Measurements from ENCODE around the gene C1orf35.

The C1orf35 gene

DNA sequence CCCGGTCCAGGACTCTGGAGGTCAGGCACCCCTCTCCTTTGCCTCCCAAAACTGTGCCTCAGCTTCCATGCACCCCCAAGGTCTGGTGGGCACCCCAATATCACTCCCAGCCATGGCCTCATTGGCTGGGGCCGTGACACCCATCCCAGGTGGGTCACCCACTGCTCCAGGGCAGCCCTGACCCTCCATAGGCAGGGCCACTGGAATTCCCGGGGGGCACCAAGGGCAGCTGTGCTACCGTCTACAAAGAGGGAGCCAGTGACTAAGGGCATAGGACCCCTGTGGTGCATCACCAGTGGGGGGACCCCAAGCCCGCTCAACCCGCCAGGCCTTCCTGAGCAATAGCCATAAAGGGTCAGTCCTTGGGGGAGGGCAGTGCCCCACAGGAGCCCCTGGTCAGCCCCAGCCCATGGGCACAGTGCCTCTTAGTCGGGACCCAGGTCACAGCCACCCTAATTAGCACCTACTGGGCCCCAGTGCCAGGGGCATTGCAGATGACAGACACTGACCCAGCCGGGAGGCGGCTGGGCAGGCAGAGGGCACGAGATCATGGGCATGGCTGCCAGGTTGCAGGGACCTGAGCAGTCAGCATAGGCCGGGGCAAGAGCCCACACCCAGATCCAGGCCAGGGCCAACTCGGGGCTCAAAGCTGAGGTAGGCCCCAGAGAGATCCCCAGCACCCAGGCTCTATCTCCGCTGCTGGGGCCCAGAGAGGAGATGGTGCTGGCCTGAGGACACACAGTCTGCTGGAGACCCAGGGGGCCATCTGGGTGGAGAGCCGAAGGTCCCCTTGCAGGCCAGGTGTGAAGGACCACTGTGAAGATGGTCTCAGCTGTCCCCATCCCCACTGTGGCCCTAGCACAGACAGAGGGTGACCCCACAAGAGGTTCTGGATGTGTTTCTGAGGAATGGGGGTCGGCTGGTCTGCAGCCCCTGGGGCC lies 39.6 kb downstream of the C1orf35 start:
- DNase-seq (ENCODE audit: low read depth) = no peak
- TF ChIP-seq, protein P1, sequence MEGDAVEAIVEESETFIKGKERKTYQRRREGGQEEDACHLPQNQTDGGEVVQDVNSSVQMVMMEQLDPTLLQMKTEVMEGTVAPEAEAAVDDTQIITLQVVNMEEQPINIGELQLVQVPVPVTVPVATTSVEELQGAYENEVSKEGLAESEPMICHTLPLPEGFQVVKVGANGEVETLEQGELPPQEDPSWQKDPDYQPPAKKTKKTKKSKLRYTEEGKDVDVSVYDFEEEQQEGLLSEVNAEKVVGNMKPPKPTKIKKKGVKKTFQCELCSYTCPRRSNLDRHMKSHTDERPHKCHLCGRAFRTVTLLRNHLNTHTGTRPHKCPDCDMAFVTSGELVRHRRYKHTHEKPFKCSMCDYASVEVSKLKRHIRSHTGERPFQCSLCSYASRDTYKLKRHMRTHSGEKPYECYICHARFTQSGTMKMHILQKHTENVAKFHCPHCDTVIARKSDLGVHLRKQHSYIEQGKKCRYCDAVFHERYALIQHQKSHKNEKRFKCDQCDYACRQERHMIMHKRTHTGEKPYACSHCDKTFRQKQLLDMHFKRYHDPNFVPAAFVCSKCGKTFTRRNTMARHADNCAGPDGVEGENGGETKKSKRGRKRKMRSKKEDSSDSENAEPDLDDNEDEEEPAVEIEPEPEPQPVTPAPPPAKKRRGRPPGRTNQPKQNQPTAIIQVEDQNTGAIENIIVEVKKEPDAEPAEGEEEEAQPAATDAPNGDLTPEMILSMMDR (IDR thresholded peaks at IDR 0.05; ENCODE audit: control insufficient read depth, insufficient read depth, low read depth, low read length, missing control alignments) = no peak

DNA sequence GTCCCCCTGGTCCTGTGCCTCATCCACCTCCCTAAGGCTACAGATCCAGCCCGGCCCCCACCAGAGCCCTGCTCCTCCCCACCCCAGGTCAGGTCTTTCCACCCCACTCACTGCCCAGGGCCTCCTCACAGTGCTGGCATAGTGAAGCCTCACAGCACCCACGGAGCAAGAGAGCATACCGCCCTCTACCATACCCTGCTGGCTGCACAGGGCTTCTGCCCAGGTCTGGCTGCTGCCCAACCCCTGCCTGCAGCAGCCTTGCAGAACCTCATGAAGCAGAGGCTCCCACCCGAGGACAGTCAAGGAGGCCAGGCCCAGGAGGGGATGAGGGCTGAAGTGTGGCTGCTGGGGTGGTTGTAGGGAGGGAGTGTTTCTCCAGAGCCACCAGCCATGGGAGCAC lies 40.3 kb downstream of the C1orf35 start:
- TF ChIP-seq, protein P1 (IDR thresholded peaks at IDR 0.05; ENCODE audit: control insufficient read depth, insufficient read depth, low read depth, low read length, missing control alignments) = no peak
- H3K4me3 ChIP-seq (ENCODE audit: control insufficient read depth, low read depth, low read length) = no peak overlapping the region
- no peak for DNase-seq (ENCODE audit: low read depth)

More for the DNA sequence above, 39.6 kb downstream of the C1orf35 start:
- no peak overlapping the region for H3K4me3 ChIP-seq (ENCODE audit: control insufficient read depth, low read depth, low read length)

DNA sequence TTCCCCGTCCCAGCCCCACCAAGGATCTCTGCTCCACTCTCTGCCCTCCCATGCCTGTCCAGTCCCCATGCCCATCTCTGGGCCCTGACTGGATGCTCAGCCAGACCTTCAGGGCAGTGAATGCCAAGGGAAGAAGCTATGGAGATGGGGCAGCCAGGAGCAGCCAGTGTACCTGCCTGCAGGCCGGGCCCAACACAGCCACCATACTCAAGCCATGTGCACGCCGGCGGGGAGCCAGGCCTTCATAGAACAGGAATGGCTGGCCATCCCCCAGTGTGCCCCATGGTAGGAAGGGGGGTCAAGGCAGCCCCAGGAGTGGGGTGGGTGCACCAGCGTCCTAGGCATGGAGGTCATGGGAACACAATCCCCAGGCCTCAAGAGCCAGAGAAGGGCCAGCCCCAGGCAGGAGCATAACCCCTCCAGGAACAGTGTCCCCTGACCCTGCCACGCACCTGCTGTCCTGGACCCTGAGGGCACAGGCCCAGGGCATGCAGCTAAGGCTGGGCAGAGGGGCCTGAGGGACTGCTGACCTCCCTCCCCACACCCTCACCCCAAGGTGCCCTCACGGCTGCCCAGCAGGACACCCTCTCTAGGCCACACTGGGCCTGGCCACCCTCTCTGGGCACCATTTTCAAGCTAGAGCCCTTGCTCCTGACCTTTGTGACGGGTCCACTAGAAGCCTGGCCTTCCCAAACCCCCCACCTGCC lies 40.9 kb downstream of the C1orf35 start:
- no peak for DNase-seq (ENCODE audit: low read depth)
- H3K4me3 ChIP-seq (ENCODE audit: control insufficient read depth, low read depth, low read length) = no peak overlapping the region
- TF ChIP-seq, protein P1 (IDR thresholded peaks at IDR 0.05; ENCODE audit: control insufficient read depth, insufficient read depth, low read depth, low read length, missing control alignments) = no peak

DNA sequence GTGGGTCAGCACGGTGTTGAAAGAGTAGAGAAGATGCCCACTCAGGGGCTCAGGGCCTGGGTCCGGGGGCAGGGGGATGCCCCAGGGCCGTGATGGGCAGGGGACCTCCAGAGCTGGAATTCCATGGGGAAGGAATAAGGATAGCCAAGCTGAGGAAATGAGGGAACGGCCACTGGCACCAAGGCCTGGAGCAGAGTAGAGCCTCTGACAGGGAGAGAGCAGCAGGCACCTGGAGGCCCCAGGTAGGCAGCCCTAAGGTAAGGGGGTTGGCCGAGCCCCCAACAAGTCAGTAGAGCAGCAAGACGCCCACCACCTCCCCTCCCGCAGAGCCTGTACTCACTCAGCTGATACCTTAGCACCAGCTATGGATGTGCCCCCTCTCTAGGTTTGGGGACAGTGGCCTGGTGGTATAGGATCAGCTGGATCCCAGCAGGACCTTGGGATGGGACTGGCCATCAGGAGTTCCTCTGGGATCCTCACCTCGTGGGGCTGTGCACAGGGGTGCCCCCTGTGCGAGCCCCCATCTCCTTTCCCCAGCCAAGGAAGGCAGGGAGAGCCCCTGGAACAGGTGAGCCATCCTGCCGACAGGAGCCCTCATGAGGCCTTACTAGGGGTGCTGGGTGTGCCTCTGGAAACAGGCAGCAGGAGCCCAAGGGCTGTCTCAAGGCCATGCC lies 41.6 kb downstream of the C1orf35 start:
- TF ChIP-seq, protein P1 (IDR thresholded peaks at IDR 0.05; ENCODE audit: control insufficient read depth, insufficient read depth, low read depth, low read length, missing control alignments) = no peak
- no peak overlapping the region for H3K4me3 ChIP-seq (ENCODE audit: control insufficient read depth, low read depth, low read length)
- no peak for DNase-seq (ENCODE audit: low read depth)

DNA sequence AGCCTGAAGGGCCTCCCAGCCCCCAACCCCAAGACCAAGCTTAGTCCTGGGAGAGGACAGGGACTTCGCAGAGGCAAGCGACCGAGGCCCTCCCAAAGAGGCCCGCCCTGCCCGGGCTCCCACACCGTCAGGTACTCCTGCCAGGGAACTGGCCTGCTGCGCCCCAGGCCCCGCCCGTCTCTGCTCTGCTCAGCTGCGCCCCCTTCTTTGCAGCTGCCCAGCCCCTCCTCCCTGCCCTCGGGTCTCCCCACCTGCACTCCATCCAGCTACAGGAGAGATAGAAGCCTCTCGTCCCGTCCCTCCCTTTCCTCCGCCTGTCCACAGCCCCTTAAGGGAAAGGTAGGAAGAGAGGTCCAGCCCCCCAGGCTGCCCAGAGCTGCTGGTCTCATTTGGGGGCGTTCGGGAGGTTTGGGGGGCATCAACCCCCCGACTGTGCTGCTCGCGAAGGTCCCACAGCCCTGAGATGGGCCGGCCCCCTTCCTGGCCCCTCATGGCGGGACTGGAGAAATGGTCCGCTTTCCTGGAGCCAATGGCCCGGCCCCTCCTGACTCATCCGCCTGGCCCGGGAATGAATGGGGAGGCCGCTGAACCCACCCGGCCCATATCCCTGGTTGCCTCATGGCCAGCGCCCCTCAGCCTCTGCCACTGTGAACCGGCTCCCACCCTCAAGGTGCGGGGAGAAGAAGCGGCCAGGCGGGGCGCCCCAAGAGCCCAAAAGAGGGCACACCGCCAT lies 42.5 kb downstream of the C1orf35 start:
- no peak for DNase-seq (ENCODE audit: low read depth)
- TF ChIP-seq, protein P1 (IDR thresholded peaks at IDR 0.05; ENCODE audit: control insufficient read depth, insufficient read depth, low read depth, low read length, missing control alignments) = no peak
- no peak overlapping the region; the same call in 1 of the 2 replicates for H3K4me3 ChIP-seq (ENCODE audit: control insufficient read depth, low read depth, low read length)
